Measurements from ENCODE around the gene DLG2. TPM values are rescaled to one million over a fixed set of nuclear protein-coding genes. Genes with fewer than 3 reads are reported as not detected.

Gene DLG2
- total and polyA plus RNA-seq, 3 experiments from 2014 or later: 0.81 to 1.5 (median 1.3) TPM

GRCh38 chr11:84965484-84965883 lies 661.7 kb downstream of the DLG2 start:
- no peak overlapping the region for H3K4me3 ChIP-seq (ENCODE audit: low read length)
- H3K36me3 Mint-ChIP-seq: peaks cover 0 to 4% (median 0%) of the 10 kb centered on the region in 3 donors
- no peak overlapping the region for H3K4me3 Mint-ChIP-seq
- no peaks in the 10 kb centered on the region for H3K27me3 ChIP-seq (ENCODE audit: insufficient read depth, low read length, poor library complexity, severe bottlenecking)
- H3K27me3 Mint-ChIP-seq: no peaks in the 10 kb centered on the region
- no peaks in the 10 kb centered on the region for H3K4me1 ChIP-seq (ENCODE audit: insufficient read depth, low read length)
- peaks cover 7 to 45% (median 29%) of the 10 kb centered on the region in 5 donors for H3K9me3 Mint-ChIP-seq
- no peak overlapping the region for H3K27ac Mint-ChIP-seq
- ChIA-PET CTCF (no interaction called here), POLR2A (no interaction called here)
- H3K36me3 ChIP-seq (ENCODE audit: insufficient read depth, low read length): no peaks in the 10 kb centered on the region
- H3K4me1 Mint-ChIP-seq: no peaks in the 10 kb centered on the region
- no peak overlapping the region for H3K27ac ChIP-seq (ENCODE audit: low read depth, low read length)
- H3K9me3 ChIP-seq (ENCODE audit: low read length): no peaks in the 10 kb centered on the region
- no peak for DNase-seq

GRCh38 chr11:84963240-84963639 lies 663.9 kb downstream of the DLG2 start:
- ChIA-PET POLR2A (no interaction called here), CTCF (no interaction called here)
- H3K27me3 ChIP-seq (ENCODE audit: insufficient read depth, low read length, poor library complexity, severe bottlenecking): no peaks in the 10 kb centered on the region
- H3K4me3 Mint-ChIP-seq: no peak overlapping the region
- H3K27me3 Mint-ChIP-seq: no peaks in the 10 kb centered on the region
- no peak for DNase-seq
- no peaks in the 10 kb centered on the region for H3K36me3 ChIP-seq (ENCODE audit: insufficient read depth, low read length)
- no peak overlapping the region for H3K27ac ChIP-seq (ENCODE audit: low read depth, low read length)
- H3K36me3 Mint-ChIP-seq: peaks cover 0 to 4% (median 0%) of the 10 kb centered on the region in 3 donors
- H3K4me1 ChIP-seq (ENCODE audit: insufficient read depth, low read length): no peaks in the 10 kb centered on the region
- H3K4me1 Mint-ChIP-seq: no peaks in the 10 kb centered on the region
- H3K4me3 ChIP-seq (ENCODE audit: low read length): no peak overlapping the region
- no peak overlapping the region for H3K27ac Mint-ChIP-seq
- no peaks in the 10 kb centered on the region for H3K9me3 ChIP-seq (ENCODE audit: low read length)
- H3K9me3 Mint-ChIP-seq: peaks cover 4 to 34% (median 23%) of the 10 kb centered on the region in 5 donors

- DNase-seq: no peak
- H3K4me1 Mint-ChIP-seq: no peaks in the 10 kb centered on the region
- Histone ChIP-seq H3K27ac (ENCODE audit: low read depth, low read length) (no peak overlapping the region), H3K4me3 (ENCODE audit: low read length) (no peak overlapping the region), H3K36me3 (ENCODE audit: insufficient read depth, low read length) (no peaks in the 10 kb centered on the region), H3K27me3 (ENCODE audit: insufficient read depth, low read length, poor library complexity, severe bottlenecking) (no peaks in the 10 kb centered on the region), H3K9me3 (ENCODE audit: low read length) (no peaks in the 10 kb centered on the region), H3K4me1 (ENCODE audit: insufficient read depth, low read length) (no peaks in the 10 kb centered on the region)
- no peaks in the 10 kb centered on the region for H3K27me3 Mint-ChIP-seq
- ChIA-PET CTCF (no interaction called here), POLR2A (no interaction called here)
- H3K4me3 Mint-ChIP-seq: no peak overlapping the region
- peaks cover 4 to 38% (median 19%) of the 10 kb centered on the region in 5 donors for H3K9me3 Mint-ChIP-seq
- no peak overlapping the region for H3K27ac Mint-ChIP-seq
- H3K36me3 Mint-ChIP-seq: peaks cover 0 to 4% (median 0%) of the 10 kb centered on the region in 3 donors
These were observed 665.1 kb downstream of the DLG2 start for GRCh38 chr11:84962018-84962417.

GRCh38 chr11:84958295-84958694 lies 668.8 kb downstream of the DLG2 start:
- Histone ChIP-seq H3K27me3 (ENCODE audit: insufficient read depth, low read length, poor library complexity, severe bottlenecking) (no peaks in the 10 kb centered on the region), H3K4me3 (ENCODE audit: low read length) (no peak overlapping the region), H3K4me1 (ENCODE audit: insufficient read depth, low read length) (no peaks in the 10 kb centered on the region), H3K36me3 (ENCODE audit: insufficient read depth, low read length) (no peaks in the 10 kb centered on the region), H3K9me3 (ENCODE audit: low read length) (no peaks in the 10 kb centered on the region), H3K27ac (ENCODE audit: low read depth, low read length) (no peak overlapping the region)
- Mint-ChIP-seq H3K27me3 (no peaks in the 10 kb centered on the region), H3K36me3 (peaks cover 0 to 4% (median 0%) of the 10 kb centered on the region in 3 donors), H3K27ac (no peak overlapping the region), H3K9me3 (peaks cover 7 to 44% (median 12%) of the 10 kb centered on the region in 5 donors), H3K4me1 (no peaks in the 10 kb centered on the region), H3K4me3 (no peak overlapping the region)
- no peak for DNase-seq
- CTCF ChIA-PET: no interaction called here
- POLR2A ChIA-PET: no interaction called here

- Mint-ChIP-seq H3K27ac (no peak overlapping the region), H3K27me3 (peaks cover 0 to 2% of the 10 kb centered on the region in 2 donors), H3K4me3 (no peak overlapping the region), H3K36me3 (no peaks in the 10 kb centered on the region), H3K9me3 (peaks cover 11 to 44% (median 26%) of the 10 kb centered on the region in 5 donors), H3K4me1 (no peaks in the 10 kb centered on the region)
- no peak overlapping the region for H3K27ac ChIP-seq (ENCODE audit: low read depth, low read length)
- no peak overlapping the region for H3K4me3 ChIP-seq (ENCODE audit: low read length)
- CTCF ChIA-PET: no interaction called here
- H3K9me3 ChIP-seq (ENCODE audit: low read length): no peaks in the 10 kb centered on the region
- no peaks in the 10 kb centered on the region for H3K36me3 ChIP-seq (ENCODE audit: insufficient read depth, low read length)
- DNase-seq: no peak
- H3K27me3 ChIP-seq (ENCODE audit: insufficient read depth, low read length, poor library complexity, severe bottlenecking): no peaks in the 10 kb centered on the region
- POLR2A ChIA-PET: no interaction called here
- no peaks in the 10 kb centered on the region for H3K4me1 ChIP-seq (ENCODE audit: insufficient read depth, low read length)
These were observed 676.4 kb downstream of the DLG2 start for GRCh38 chr11:84950569-84951270.

GRCh38 chr11:84947970-84948580 lies 679.1 kb downstream of the DLG2 start:
- DNase-seq: no peak
- POLR2A ChIA-PET: no interaction called here
- no peak overlapping the region for H3K27ac Mint-ChIP-seq
- peaks cover 20 to 44% (median 25%) of the 10 kb centered on the region in 5 donors for H3K9me3 Mint-ChIP-seq
- H3K4me1 ChIP-seq (ENCODE audit: insufficient read depth, low read length): no peaks in the 10 kb centered on the region
- no peaks in the 10 kb centered on the region for H3K4me1 Mint-ChIP-seq
- no peak overlapping the region for H3K27ac ChIP-seq (ENCODE audit: low read depth, low read length)
- no peaks in the 10 kb centered on the region for H3K36me3 ChIP-seq (ENCODE audit: insufficient read depth, low read length)
- H3K4me3 Mint-ChIP-seq: no peak overlapping the region
- H3K27me3 Mint-ChIP-seq: peaks cover 0 to 2% of the 10 kb centered on the region in 2 donors
- H3K9me3 ChIP-seq (ENCODE audit: low read length): peaks cover 5% of the 10 kb centered on the region
- no peaks in the 10 kb centered on the region for H3K36me3 Mint-ChIP-seq
- CTCF ChIA-PET: no interaction called here
- H3K27me3 ChIP-seq (ENCODE audit: insufficient read depth, low read length, poor library complexity, severe bottlenecking): no peaks in the 10 kb centered on the region
- no peak overlapping the region for H3K4me3 ChIP-seq (ENCODE audit: low read length)

- H3K27ac Mint-ChIP-seq: no peak overlapping the region
- ChIA-PET POLR2A (no interaction called here), CTCF (no interaction called here)
- peaks cover 0 to 2% of the 10 kb centered on the region in 2 donors for H3K27me3 Mint-ChIP-seq
- H3K4me3 Mint-ChIP-seq: no peak overlapping the region
- Histone ChIP-seq H3K27ac (ENCODE audit: low read depth, low read length) (no peak overlapping the region), H3K4me3 (ENCODE audit: low read length) (no peak overlapping the region), H3K27me3 (ENCODE audit: insufficient read depth, low read length, poor library complexity, severe bottlenecking) (no peaks in the 10 kb centered on the region), H3K36me3 (ENCODE audit: insufficient read depth, low read length) (no peaks in the 10 kb centered on the region), H3K9me3 (ENCODE audit: low read length) (peaks cover 5% of the 10 kb centered on the region), H3K4me1 (ENCODE audit: insufficient read depth, low read length) (no peaks in the 10 kb centered on the region)
- H3K36me3 Mint-ChIP-seq: no peaks in the 10 kb centered on the region
- no peaks in the 10 kb centered on the region for H3K4me1 Mint-ChIP-seq
- H3K9me3 Mint-ChIP-seq: peaks cover 20 to 50% (median 29%) of the 10 kb centered on the region in 5 donors
- no peak for DNase-seq
These were observed 680.1 kb downstream of the DLG2 start for GRCh38 chr11:84947070-84947469.

- no peak overlapping the region for H3K27ac ChIP-seq (ENCODE audit: low read depth, low read length)
- H3K9me3 ChIP-seq (ENCODE audit: low read length): no peaks in the 10 kb centered on the region
- H3K4me1 ChIP-seq (ENCODE audit: insufficient read depth, low read length): no peaks in the 10 kb centered on the region
- peaks cover 18 to 57% (median 32%) of the 10 kb centered on the region in 5 donors for H3K9me3 Mint-ChIP-seq
- no peaks in the 10 kb centered on the region for H3K27me3 Mint-ChIP-seq
- peak overlapping the region in 1 of 7 donors; percentile 3 for H3K4me3 Mint-ChIP-seq
- H3K36me3 Mint-ChIP-seq: no peaks in the 10 kb centered on the region
- DNase-seq: no peak
- CTCF ChIA-PET: no interaction called here
- no peak overlapping the region for H3K4me3 ChIP-seq (ENCODE audit: low read length)
- POLR2A ChIA-PET: no interaction called here
- no peaks in the 10 kb centered on the region for H3K4me1 Mint-ChIP-seq
- no peaks in the 10 kb centered on the region for H3K27me3 ChIP-seq (ENCODE audit: insufficient read depth, low read length, poor library complexity, severe bottlenecking)
- no peaks in the 10 kb centered on the region for H3K36me3 ChIP-seq (ENCODE audit: insufficient read depth, low read length)
- no peak overlapping the region for H3K27ac Mint-ChIP-seq
These were observed 696.3 kb downstream of the DLG2 start for GRCh38 chr11:84930863-84931262.
